GM12878 (cell line): ENCODE data around the gene PUSL1. TPM values are rescaled to one million over a fixed set of nuclear protein-coding genes. Genes with fewer than 3 reads are reported as not detected.

Experiments
- ASH2L ChIP-seq: fragments of 300-600, 200-600 bp; sonication (generic); IDR thresholded peaks from 2 replicates; pipeline ENCODE4 v1.6.1; 2017; ENCODE audit warnings: low read depth, mild to moderate bottlenecking, borderline replicate concordance
- ATF7 ChIP-seq: fragments of 450-650 bp; IDR thresholded peaks from 2 replicates; pipeline ENCODE4 v1.6.1; 2016; ENCODE audit warnings: low read depth, mild to moderate bottlenecking
- CBFB ChIP-seq: IDR thresholded peaks from 2 replicates; pipeline ENCODE4 v1.6.1; 2016; ENCODE audit warnings: antibody characterized with exemption, low read depth
- CBX5 ChIP-seq: sonication (generic); IDR thresholded peaks from 2 replicates; pipeline ENCODE4 v1.6.1; 2016; ENCODE audit warnings: low read depth, moderate library complexity, mild to moderate bottlenecking, inconsistent platforms
- EGR1 ChIP-seq, 2 experiments: IDR thresholded peaks; 1 replicate in 1 of 2; 2 replicates in 1 of 2; pipeline ENCODE4 v1.6.1; 2011 to 2012; ENCODE audit warnings: low read depth in 2 of 2, low read length in 2 of 2, borderline replicate concordance in 1 of 2, mild to moderate bottlenecking in 1 of 2, moderate library complexity in 1 of 2
- FOS ChIP-seq: IDR thresholded peaks from 3 replicates; pipeline ENCODE4 v1.6.1; 2011; ENCODE audit warnings: borderline replicate concordance; ENCODE audit not compliant: insufficient read length; ENCODE audit errors: extremely low read depth
- HDAC6 ChIP-seq: fragments of 200-600 bp; sonication (generic); IDR thresholded peaks from one replicate; pipeline ENCODE4 v1.8.0; 2017; ENCODE audit warnings: antibody characterized with exemption; ENCODE audit not compliant: unreplicated experiment
- HDGF ChIP-seq: fragments of 450-650 bp; IDR thresholded peaks from 2 replicates; pipeline ENCODE4 v1.6.1; 2016; ENCODE audit warnings: antibody characterized with exemption
- IRF5 ChIP-seq: fragments of 450-650 bp; IDR thresholded peaks from 2 replicates; pipeline ENCODE4 v1.6.1; 2017; ENCODE audit warnings: borderline replicate concordance
- LARP7 ChIP-seq: fragments of 450-650 bp; IDR thresholded peaks from 2 replicates; pipeline ENCODE4 v1.6.1; 2017; ENCODE audit warnings: mild to moderate bottlenecking
- MEF2B ChIP-seq: fragments of 450-650 bp; IDR thresholded peaks from 2 replicates; pipeline ENCODE4 v1.6.1; 2018; ENCODE audit warnings: mild to moderate bottlenecking, moderate library complexity; ENCODE audit not compliant: partially characterized antibody, poor library complexity, severe bottlenecking
- MYB ChIP-seq: fragments of 150-350 bp; IDR thresholded peaks from 2 replicates; pipeline ENCODE4 v1.6.1; 2014; ENCODE audit warnings: mild to moderate bottlenecking, low read depth, low read length, borderline replicate concordance
- PML ChIP-seq: IDR thresholded peaks from 2 replicates; pipeline ENCODE4 v1.6.1; 2012; ENCODE audit warnings: low read length, inconsistent platforms
- SUPT20H ChIP-seq: IDR thresholded peaks from 2 replicates; pipeline ENCODE4 v1.6.1; 2011; ENCODE audit warnings: low read depth, mild to moderate bottlenecking, low read length, moderate library complexity, borderline replicate concordance; ENCODE audit not compliant: control insufficient read depth
- ZNF217 ChIP-seq: fragments of 450-650 bp; IDR thresholded peaks from 2 replicates; pipeline ENCODE4 v1.6.1; 2017; ENCODE audit warnings: antibody characterized with exemption, mild to moderate bottlenecking
- polyA plus RNA-seq, 11 experiments: library from polyadenylated mRNA; depleted of rRNA in 4 of 11; unstranded in 6 of 11; stranded (reverse) in 5 of 11; fragments of >200 nt; fragmentation: Nextera tagmentation in 4 of 11; fragmentation: Illumina TruSeq in 1 of 11; extraction: Ambion mirVana in 4 of 11; extraction: Trizol in 1 of 11; gene quantifications; 1 replicate in 1 of 11; 2 replicates in 10 of 11; pipeline versions ENCODE4 v1.2.1 to v1.2.3, GENCODE V29; 2011 to 2016; ENCODE audit warnings: inconsistent platforms in 2 of 11, missing spikeins in 2 of 11, low read depth in 1 of 11
- total RNA-seq, 4 experiments: library from RNA; depleted of rRNA in 3 of 4; stranded (reverse); fragments of >200 nt in 3 of 4; fragmentation: Illumina TruSeq in 1 of 4; extraction: Trizol in 1 of 4; gene quantifications; 2 replicates each; pipeline versions ENCODE4 v1.2.1 to v1.2.3, GENCODE V29; 2013 to 2021
- TF ChIP-seq, protein P1 (sequence below): fragments of 450-650 bp; IDR thresholded peaks from 2 replicates; pipeline ENCODE4 v1.6.1; 2016; ENCODE audit warnings: mild to moderate bottlenecking
- TF ChIP-seq, protein P2 (sequence below): fragments of 450-650 bp; formaldehyde crosslinking; IDR thresholded peaks from 2 replicates; pipeline ENCODE4 v1.5.0; 2022; ENCODE audit warnings: mild to moderate bottlenecking, missing genetic modification characterization
- TF ChIP-seq, protein P3 (sequence below): fragments of 450-650 bp; IDR thresholded peaks from 2 replicates; pipeline ENCODE4 v1.6.1; 2016; ENCODE audit warnings: mild to moderate bottlenecking, moderate library complexity, borderline replicate concordance

PUSL1 gene
- total and polyA plus RNA-seq, 10 of the 15 experiments (the other 5 are each of a cell fraction or from before 2014, with no cell fraction given) = 0.16 to 28.4 (median 15.1) TPM

- TF ChIP-seq IRF5 (no peak), ZNF217 (peak; percentile 83), ASH2L (no peak), HDGF (no peak), MEF2B (peak; percentile 33), EGR1 (IDR thresholded peaks at IDR 0.05; ENCODE audit: borderline replicate concordance in 1 of 2, low read depth in 2 of 2, low read length in 2 of 2) (peak; percentile 4 to 50; a peak in 2 of 3 replicates), LARP7 (peak; percentile 98), HDAC6 (no peak), CBFB (no peak), MYB (no peak), SUPT20H (no peak), FOS (no peak), CBX5 (no peak), PML (no peak), ATF7 (no peak)
- TF ChIP-seq, protein P1, sequence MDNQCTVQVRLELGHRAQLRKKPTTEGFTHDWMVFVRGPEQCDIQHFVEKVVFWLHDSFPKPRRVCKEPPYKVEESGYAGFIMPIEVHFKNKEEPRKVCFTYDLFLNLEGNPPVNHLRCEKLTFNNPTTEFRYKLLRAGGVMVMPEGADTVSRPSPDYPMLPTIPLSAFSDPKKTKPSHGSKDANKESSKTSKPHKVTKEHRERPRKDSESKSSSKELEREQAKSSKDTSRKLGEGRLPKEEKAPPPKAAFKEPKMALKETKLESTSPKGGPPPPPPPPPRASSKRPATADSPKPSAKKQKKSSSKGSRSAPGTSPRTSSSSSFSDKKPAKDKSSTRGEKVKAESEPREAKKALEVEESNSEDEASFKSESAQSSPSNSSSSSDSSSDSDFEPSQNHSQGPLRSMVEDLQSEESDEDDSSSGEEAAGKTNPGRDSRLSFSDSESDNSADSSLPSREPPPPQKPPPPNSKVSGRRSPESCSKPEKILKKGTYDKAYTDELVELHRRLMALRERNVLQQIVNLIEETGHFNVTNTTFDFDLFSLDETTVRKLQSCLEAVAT = no peak
- TF ChIP-seq, protein P2, sequence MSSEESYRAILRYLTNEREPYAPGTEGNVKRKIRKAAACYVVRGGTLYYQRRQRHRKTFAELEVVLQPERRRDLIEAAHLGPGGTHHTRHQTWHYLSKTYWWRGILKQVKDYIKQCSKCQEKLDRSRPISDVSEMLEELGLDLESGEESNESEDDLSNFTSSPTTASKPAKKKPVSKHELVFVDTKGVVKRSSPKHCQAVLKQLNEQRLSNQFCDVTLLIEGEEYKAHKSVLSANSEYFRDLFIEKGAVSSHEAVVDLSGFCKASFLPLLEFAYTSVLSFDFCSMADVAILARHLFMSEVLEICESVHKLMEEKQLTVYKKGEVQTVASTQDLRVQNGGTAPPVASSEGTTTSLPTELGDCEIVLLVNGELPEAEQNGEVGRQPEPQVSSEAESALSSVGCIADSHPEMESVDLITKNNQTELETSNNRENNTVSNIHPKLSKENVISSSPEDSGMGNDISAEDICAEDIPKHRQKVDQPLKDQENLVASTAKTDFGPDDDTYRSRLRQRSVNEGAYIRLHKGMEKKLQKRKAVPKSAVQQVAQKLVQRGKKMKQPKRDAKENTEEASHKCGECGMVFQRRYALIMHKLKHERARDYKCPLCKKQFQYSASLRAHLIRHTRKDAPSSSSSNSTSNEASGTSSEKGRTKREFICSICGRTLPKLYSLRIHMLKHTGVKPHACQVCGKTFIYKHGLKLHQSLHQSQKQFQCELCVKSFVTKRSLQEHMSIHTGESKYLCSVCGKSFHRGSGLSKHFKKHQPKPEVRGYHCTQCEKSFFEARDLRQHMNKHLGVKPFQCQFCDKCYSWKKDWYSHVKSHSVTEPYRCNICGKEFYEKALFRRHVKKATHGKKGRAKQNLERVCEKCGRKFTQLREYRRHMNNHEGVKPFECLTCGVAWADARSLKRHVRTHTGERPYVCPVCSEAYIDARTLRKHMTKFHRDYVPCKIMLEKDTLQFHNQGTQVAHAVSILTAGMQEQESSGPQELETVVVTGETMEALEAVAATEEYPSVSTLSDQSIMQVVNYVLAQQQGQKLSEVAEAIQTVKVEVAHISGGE (CRISPR knock-in tag) = no peak
- TF ChIP-seq, protein P3, sequence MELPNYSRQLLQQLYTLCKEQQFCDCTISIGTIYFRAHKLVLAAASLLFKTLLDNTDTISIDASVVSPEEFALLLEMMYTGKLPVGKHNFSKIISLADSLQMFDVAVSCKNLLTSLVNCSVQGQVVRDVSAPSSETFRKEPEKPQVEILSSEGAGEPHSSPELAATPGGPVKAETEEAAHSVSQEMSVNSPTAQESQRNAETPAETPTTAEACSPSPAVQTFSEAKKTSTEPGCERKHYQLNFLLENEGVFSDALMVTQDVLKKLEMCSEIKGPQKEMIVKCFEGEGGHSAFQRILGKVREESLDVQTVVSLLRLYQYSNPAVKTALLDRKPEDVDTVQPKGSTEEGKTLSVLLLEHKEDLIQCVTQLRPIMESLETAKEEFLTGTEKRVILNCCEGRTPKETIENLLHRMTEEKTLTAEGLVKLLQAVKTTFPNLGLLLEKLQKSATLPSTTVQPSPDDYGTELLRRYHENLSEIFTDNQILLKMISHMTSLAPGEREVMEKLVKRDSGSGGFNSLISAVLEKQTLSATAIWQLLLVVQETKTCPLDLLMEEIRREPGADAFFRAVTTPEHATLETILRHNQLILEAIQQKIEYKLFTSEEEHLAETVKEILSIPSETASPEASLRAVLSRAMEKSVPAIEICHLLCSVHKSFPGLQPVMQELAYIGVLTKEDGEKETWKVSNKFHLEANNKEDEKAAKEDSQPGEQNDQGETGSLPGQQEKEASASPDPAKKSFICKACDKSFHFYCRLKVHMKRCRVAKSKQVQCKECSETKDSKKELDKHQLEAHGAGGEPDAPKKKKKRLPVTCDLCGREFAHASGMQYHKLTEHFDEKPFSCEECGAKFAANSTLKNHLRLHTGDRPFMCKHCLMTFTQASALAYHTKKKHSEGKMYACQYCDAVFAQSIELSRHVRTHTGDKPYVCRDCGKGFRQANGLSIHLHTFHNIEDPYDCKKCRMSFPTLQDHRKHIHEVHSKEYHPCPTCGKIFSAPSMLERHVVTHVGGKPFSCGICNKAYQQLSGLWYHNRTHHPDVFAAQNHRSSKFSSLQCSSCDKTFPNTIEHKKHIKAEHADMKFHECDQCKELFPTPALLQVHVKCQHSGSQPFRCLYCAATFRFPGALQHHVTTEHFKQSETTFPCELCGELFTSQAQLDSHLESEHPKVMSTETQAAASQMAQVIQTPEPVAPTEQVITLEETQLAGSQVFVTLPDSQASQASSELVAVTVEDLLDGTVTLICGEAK = no peak
Observed at GRCh38 chr1:1349256-1350012, 41.0 kb downstream of the PUSL1 start, which contains the start of gene DVL1 (continued).
